Pancreas (tissue), 10 donors: ENCODE data around the gene FALEC. TPM values are rescaled to one million over a fixed set of nuclear protein-coding genes. Genes with fewer than 3 reads are reported as not detected.
"Not testable (repeated sequence)": the region's sequence is repeated elsewhere in the genome, so short reads cannot be mapped to it uniquely, and the experiment has no call there.

Experiments
- ATAC-seq, 4 donors: fragments of 200-7000 bp; cut with Tn5 transposase; one replicate each; pipeline versions ENCODE4 v1.8.0 to v1.9.1; 2020; ENCODE audit warnings: mild to moderate bottlenecking in 4 of 4, moderate library complexity in 4 of 4
- DNase-seq, 6 donors: peaks; one replicate each; pipeline ENCODE4 v3.0.0-alpha.2; 2020
- FAIRE-seq: peaks from 2 replicates; lab custom pipeline; 2012; peaks lifted over from hg19 to GRCh38; lab: Jason Lieb, UNC
- H3K27ac ChIP-seq, 4 donors: fragments of 200-600 bp; sonication (generic); 1 replicate in 3 of 4; 2 replicates in 1 of 4; pipeline versions ENCODE4 v1.5.0 to v1.8.0; 2020
- H3K27me3 ChIP-seq, 4 donors: fragments of 200-600 bp; one replicate each; pipeline ENCODE4 v1.8.0; 2021
- H3K36me3 ChIP-seq, 3 donors: fragments of 200-600 bp; sonication (generic) in 1 of 3; one replicate each; pipeline versions ENCODE4 v1.5.0 to v1.8.0; 2020 to 2021
- H3K4me1 ChIP-seq, 3 donors: fragments of 200-600 bp; one replicate each; pipeline ENCODE4 v1.8.0; 2021
- H3K4me3 ChIP-seq, 4 donors: fragments of 200-600 bp; sonication (generic) in 2 of 4; one replicate each; pipeline versions ENCODE4 v1.5.0 to v1.8.0; 2020 to 2021
- H3K9me3 ChIP-seq, 4 donors: fragments of 200-600 bp; one replicate each; pipeline ENCODE4 v1.8.0; 2021
- CTCF ChIP-seq, 4 donors: fragments of 200-600 bp; sonication (generic) in 3 of 4; IDR thresholded peaks; one replicate each; pipeline versions ENCODE4 v1.5.0 to v1.8.0; 2021; ENCODE audit warnings: antibody characterized with exemption in 4 of 4
- WGBS, 2 donors: extraction: QIAGEN DNeasy Blood & Tissue Kit; methylation state at CpG; one replicate each; pipeline ENCODE4 v1.1.7; 2013; 5-methylcytosine and 5-hydroxymethylcytosine counted together
- intact Hi-C, 3 donors: fragments of 100-400 bp; cut with DNase I; formaldehyde crosslinking; loops; one replicate each; pipeline versions ENCODE4 v1.11.1 to v1.14.2; 2022
- polyA plus RNA-seq, 2 donors: library from polyadenylated mRNA; stranded (reverse); fragments of 200-250 nt; gene quantifications; one replicate each; pipeline ENCODE4 v1.2.3, GENCODE V29; 2013
- total RNA-seq, 6 donors: library from RNA; stranded (reverse); fragmentation: NEBNext Ultra II Directional in 4 of 6; extraction: Animal tissue kit (Norgen Biotek cat#: 25700) in 4 of 6; gene quantifications; one replicate each; pipeline versions ENCODE4 v1.2.1 to v1.2.4, GENCODE V29; 2021 to 2023
- donor health status: healthy with polysubstance abuse.
- donor health status: DM: no; HTN: no; CAD: no; lungs with moderate emphysema.
- donor health status: DM: no; HTN: no; CAD: no.
- donor health status: control.
- donor health status: control.
- donor health status: Bipolar disorder and iron deficiency.
- donor health status: DM: yes; HTN: yes; CAD: no.
- donor health status: DM: no; HTN: no; CAD: no.
- donor health status: DM: no; HTN: no; CAD: no.
- donor health status: DM: yes; HTN: yes; CAD: no.

The FALEC gene
- total and polyA plus RNA-seq, 8 donors, result not detected

GRCh38 chr1:150562446-150563339 is 47.1 kb downstream of the FALEC start:
- WGBS, 2 donors, result 14% methylated on average over 4 of the region's 4 CpGs
- TF ChIP-seq CTCF (IDR thresholded peaks at IDR 0.05), result no peak
- H3K4me3 ChIP-seq, result peak overlapping the region in 2 of 4 donors; percentile 36 to 51
- FAIRE-seq (no peak), ATAC-seq (peak in 1 of 4 donors; percentile 0), DNase-seq (peak in 1 of 6 donors; percentile 66)
- no peaks in the 10 kb centered on the region for H3K27me3 ChIP-seq
- H3K27ac ChIP-seq, result peak overlapping the region; percentile 96 to 100 (median 99)
- intact Hi-C loops, result loop anchor here in 1 of 3 donors (5.0 kb wide), 1 partner anchor 60 kb away; no protein-coding TSS in a partner anchor
- H3K4me1 ChIP-seq, result peaks cover 59 to 67% (median 63%) of the 10 kb centered on the region in 3 donors
- H3K9me3 ChIP-seq, result no peaks in the 10 kb centered on the region
- no peaks in the 10 kb centered on the region for H3K36me3 ChIP-seq

GRCh38 chr1:150563340-150564038 is 47.9 kb downstream of the FALEC start:
- no peaks in the 10 kb centered on the region for H3K9me3 ChIP-seq
- FAIRE-seq, result no peak
- peaks cover 60 to 75% (median 65%) of the 10 kb centered on the region in 3 donors for H3K4me1 ChIP-seq
- peak overlapping the region in 1 of 4 donors; percentile 17 for H3K4me3 ChIP-seq
- peak; percentile 72 to 87 (median 78) for DNase-seq
- no peaks in the 10 kb centered on the region for H3K27me3 ChIP-seq
- intact Hi-C loops, result loop anchor here in 1 of 3 donors (5.0 kb wide), 1 partner anchor 59 kb away; no protein-coding TSS in a partner anchor
- no peak for TF ChIP-seq CTCF (IDR thresholded peaks at IDR 0.05)
- 14 to 16% methylated on average over 4 of the region's 4 CpGs for WGBS, 2 donors
- peak overlapping the region; percentile 96 to 100 (median 99) for H3K27ac ChIP-seq
- ATAC-seq, result no peak
- H3K36me3 ChIP-seq, result no peaks in the 10 kb centered on the region

GRCh38 chr1:150564051-150564991 is 48.8 kb downstream of the FALEC start:
- no peaks in the 10 kb centered on the region for H3K27me3 ChIP-seq
- DNase-seq, result no peak
- intact Hi-C loops, result loop anchor here in 1 of 3 donors (5.0 kb wide), 1 partner anchor 58 kb away; no protein-coding TSS in a partner anchor
- H3K36me3 ChIP-seq, result no peaks in the 10 kb centered on the region
- no peaks in the 10 kb centered on the region for H3K9me3 ChIP-seq
- peaks cover 68 to 81% (median 73%) of the 10 kb centered on the region in 3 donors for H3K4me1 ChIP-seq
- H3K27ac ChIP-seq, result peak overlapping the region; percentile 96 to 100 (median 99)
- WGBS, 2 donors, result 67 to 71% methylated on average over 5 of the region's 5 CpGs
- peak overlapping the region in 1 of 4 donors; percentile 17 for H3K4me3 ChIP-seq
- no peak for TF ChIP-seq CTCF (IDR thresholded peaks at IDR 0.05)
- ATAC-seq, result no peak
- FAIRE-seq, result no peak

- H3K36me3 ChIP-seq, intact Hi-C loops, FAIRE-seq, H3K4me3 ChIP-seq, DNase-seq, ATAC-seq, H3K27me3 ChIP-seq, H3K9me3 ChIP-seq: not testable (repeated sequence)
- Histone ChIP-seq H3K27ac (peak overlapping the region; percentile 80 to 100 (median 98)), H3K4me1 (peaks cover 75 to 85% (median 79%) of the 10 kb centered on the region in 3 donors)
- WGBS, 2 donors, result 82 to 83% methylated on average over 14 of the region's 14 CpGs
Observed at GRCh38 chr1:150565240-150565991, 49.9 kb downstream of the FALEC start.
